ENCODE measurements around the gene POC1A.

- TF ChIP-seq POLR2A (IDR thresholded peaks at IDR 0.05; ENCODE audit: low read depth, low read length) (no peak), POLR2AphosphoS5 (IDR thresholded peaks at IDR 0.05; ENCODE audit: low read depth, low read length) (no peak), TAF1 (IDR thresholded peaks at IDR 0.05; ENCODE audit: borderline replicate concordance, low read depth, low read length) (no peak)
These were observed 680 bp downstream of the POC1A start for GRCh38 chr3:52153389-52154096.

All from GM12892 (cell line).